Measurements from ENCODE around the gene DDAH1.

Gene DDAH1

GRCh38 chr1:85467929-85468540 is 3.1 kb upstream of the DDAH1 start:
- DNase-seq, result no peak

- no peak for DNase-seq
Observed at GRCh38 chr1:85467036-85467435, 2.1 kb upstream of the DDAH1 start.

- DNase-seq, result no peak
Observed at GRCh38 chr1:85465786-85466134, 801 bp upstream of the DDAH1 start.

- DNase-seq, result no peak
Observed at GRCh38 chr1:85464497-85465098, 361 bp downstream of the DDAH1 start.

- peak in 1 of 2 experiments; percentile 2 for DNase-seq
Observed at GRCh38 chr1:85463731-85464496, 1.0 kb downstream of the DDAH1 start.

GRCh38 chr1:85462931-85463649 is 1.9 kb downstream of the DDAH1 start:
- DNase-seq, result no peak

GRCh38 chr1:85461216-85461918 is 3.6 kb downstream of the DDAH1 start:
- no peak for DNase-seq

GRCh38 chr1:85460555-85461088 is 4.3 kb downstream of the DDAH1 start:
- no peak for DNase-seq

GRCh38 chr1:85459290-85459689 is 5.7 kb downstream of the DDAH1 start:
- no peak for DNase-seq

GRCh38 chr1:85454214-85454613 is 10.7 kb downstream of the DDAH1 start:
- no peak for DNase-seq

- DNase-seq, result no peak
Observed at GRCh38 chr1:85453640-85454194, 11.2 kb downstream of the DDAH1 start.

GRCh38 chr1:85452948-85453347 is 12.0 kb downstream of the DDAH1 start:
- DNase-seq, result no peak

- no peak for DNase-seq
Observed at GRCh38 chr1:85451236-85451830, 13.6 kb downstream of the DDAH1 start.

GRCh38 chr1:85450832-85451231 is 14.1 kb downstream of the DDAH1 start:
- no peak for DNase-seq

GRCh38 chr1:85449356-85449755 is 15.6 kb downstream of the DDAH1 start:
- no peak for DNase-seq

GRCh38 chr1:85448358-85448757 is 16.6 kb downstream of the DDAH1 start:
- no peak for DNase-seq

GRCh38 chr1:85447006-85447943 is 17.7 kb downstream of the DDAH1 start:
- DNase-seq, result no peak

- DNase-seq, result no peak
Observed at GRCh38 chr1:85445906-85446305, 19.1 kb downstream of the DDAH1 start.

GRCh38 chr1:85444381-85444780 is 20.6 kb downstream of the DDAH1 start:
- no peak for DNase-seq

GRCh38 chr1:85440612-85441011 is 24.3 kb downstream of the DDAH1 start:
- DNase-seq, result no peak

GRCh38 chr1:85438353-85438752 is 26.6 kb downstream of the DDAH1 start:
- no peak for DNase-seq

Measured in activated CD4-positive, alpha-beta T cell treated with anti-CD3 and anti-CD28 coated beads, Interleukin-2, amount 50 U/mL, for 4 hours (primary cell).